ENCODE results near the gene BRD3OS.

DNA sequence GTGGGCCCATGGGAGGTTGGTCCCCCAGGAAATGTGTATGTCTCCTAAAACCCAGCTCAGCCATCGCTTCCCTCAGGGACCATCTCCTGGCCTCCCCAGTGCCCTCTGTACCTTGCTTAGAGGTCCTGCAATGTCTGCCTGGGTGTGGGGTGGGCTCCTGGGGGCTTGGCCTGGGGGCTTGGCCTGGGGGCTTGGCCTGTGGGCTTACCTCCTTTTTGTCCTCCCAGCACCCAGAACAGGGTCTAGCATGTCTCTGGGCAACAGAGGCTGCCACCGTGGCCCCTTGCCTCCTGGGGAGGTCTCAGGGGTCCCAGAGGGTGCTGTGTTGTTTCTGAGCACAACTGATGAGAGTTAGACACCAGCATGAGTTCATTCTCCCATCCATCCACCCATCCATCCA lies 22.5 kb upstream of the BRD3OS start:
- TF ChIP-seq, protein P1, sequence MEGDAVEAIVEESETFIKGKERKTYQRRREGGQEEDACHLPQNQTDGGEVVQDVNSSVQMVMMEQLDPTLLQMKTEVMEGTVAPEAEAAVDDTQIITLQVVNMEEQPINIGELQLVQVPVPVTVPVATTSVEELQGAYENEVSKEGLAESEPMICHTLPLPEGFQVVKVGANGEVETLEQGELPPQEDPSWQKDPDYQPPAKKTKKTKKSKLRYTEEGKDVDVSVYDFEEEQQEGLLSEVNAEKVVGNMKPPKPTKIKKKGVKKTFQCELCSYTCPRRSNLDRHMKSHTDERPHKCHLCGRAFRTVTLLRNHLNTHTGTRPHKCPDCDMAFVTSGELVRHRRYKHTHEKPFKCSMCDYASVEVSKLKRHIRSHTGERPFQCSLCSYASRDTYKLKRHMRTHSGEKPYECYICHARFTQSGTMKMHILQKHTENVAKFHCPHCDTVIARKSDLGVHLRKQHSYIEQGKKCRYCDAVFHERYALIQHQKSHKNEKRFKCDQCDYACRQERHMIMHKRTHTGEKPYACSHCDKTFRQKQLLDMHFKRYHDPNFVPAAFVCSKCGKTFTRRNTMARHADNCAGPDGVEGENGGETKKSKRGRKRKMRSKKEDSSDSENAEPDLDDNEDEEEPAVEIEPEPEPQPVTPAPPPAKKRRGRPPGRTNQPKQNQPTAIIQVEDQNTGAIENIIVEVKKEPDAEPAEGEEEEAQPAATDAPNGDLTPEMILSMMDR (IDR thresholded peaks at IDR 0.05; ENCODE audit: extremely low read depth in 1 of 2, insufficient read depth in 1 of 2, low read depth in 1 of 2, low read length in 2 of 2), result no peak
- TF ChIP-seq, protein P2, sequence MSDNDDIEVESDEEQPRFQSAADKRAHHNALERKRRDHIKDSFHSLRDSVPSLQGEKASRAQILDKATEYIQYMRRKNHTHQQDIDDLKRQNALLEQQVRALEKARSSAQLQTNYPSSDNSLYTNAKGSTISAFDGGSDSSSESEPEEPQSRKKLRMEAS (IDR thresholded peaks at IDR 0.05; ENCODE audit: insufficient read depth, insufficient read length), result no peak
